Measurements from ENCODE around the gene ANKRD29.
"Not testable (repeated sequence)": the region's sequence is repeated elsewhere in the genome, so short reads cannot be mapped to it uniquely, and the experiment has no call there.

The ANKRD29 gene

GRCh38 chr18:23580677-23581367 is 81.9 kb downstream of the ANKRD29 start:
- no peaks in the 10 kb centered on the region for H3K27me3 ChIP-seq (ENCODE audit: insufficient read depth, low read length, poor library complexity, severe bottlenecking)
- no peaks in the 10 kb centered on the region for H3K9me3 ChIP-seq (ENCODE audit: insufficient read depth, low read depth, low read length)
- H3K4me3 ChIP-seq (ENCODE audit: low read length, poor library complexity, severe bottlenecking): peak overlapping the region; percentile 8
- H3K9me2 ChIP-seq (replicated peaks; ENCODE audit: low read depth, low read length): no peaks in the 10 kb centered on the region
- H3K9ac ChIP-seq (ENCODE audit: low read depth, low read length, poor library complexity, severe bottlenecking): no peak overlapping the region
- no peak for TF ChIP-seq EZH2phosphoT487 (IDR thresholded peaks at IDR 0.05; ENCODE audit: borderline replicate concordance)
- TF ChIP-seq CTCF (conservative IDR thresholded peaks at IDR 0.05; ENCODE audit: low read length): no peak
- H3K4me2 ChIP-seq (ENCODE audit: low read depth, low read length, poor library complexity, severe bottlenecking): peak overlapping the region; percentile 96
- peaks cover 67% of the 10 kb centered on the region for H3K79me2 ChIP-seq (ENCODE audit: insufficient read depth, low read length)
- peaks cover 17% of the 10 kb centered on the region for H4K20me1 ChIP-seq (ENCODE audit: insufficient read depth, low read length, poor library complexity, severe bottlenecking)
- peaks cover 46% of the 10 kb centered on the region for H3K4me1 ChIP-seq (ENCODE audit: insufficient read depth, low read length, poor library complexity, severe bottlenecking)
- H2AFZ ChIP-seq (ENCODE audit: low read length): no peak overlapping the region
- no peaks in the 10 kb centered on the region for H3F3A ChIP-seq (ENCODE audit: low read depth)
- H3K36me3 ChIP-seq (ENCODE audit: insufficient read depth, low read length): no peaks in the 10 kb centered on the region

- Histone ChIP-seq H3K9ac (ENCODE audit: low read depth, low read length, poor library complexity, severe bottlenecking) (no peak overlapping the region), H4K20me1 (ENCODE audit: insufficient read depth, low read length, poor library complexity, severe bottlenecking) (peaks cover 8% of the 10 kb centered on the region), H3K4me3 (ENCODE audit: low read length, poor library complexity, severe bottlenecking) (no peak overlapping the region), H3K4me2 (ENCODE audit: low read depth, low read length, poor library complexity, severe bottlenecking) (no peak overlapping the region), H3K27me3 (ENCODE audit: insufficient read depth, low read length, poor library complexity, severe bottlenecking) (no peaks in the 10 kb centered on the region), H2AFZ (ENCODE audit: low read length) (no peak overlapping the region), H3K4me1 (ENCODE audit: insufficient read depth, low read length, poor library complexity, severe bottlenecking) (peaks cover 52% of the 10 kb centered on the region), H3K36me3 (ENCODE audit: insufficient read depth, low read length) (no peaks in the 10 kb centered on the region), H3K9me3 (ENCODE audit: insufficient read depth, low read depth, low read length) (no peaks in the 10 kb centered on the region), H3F3A (ENCODE audit: low read depth) (no peaks in the 10 kb centered on the region), H3K9me2 (replicated peaks; ENCODE audit: low read depth, low read length) (no peaks in the 10 kb centered on the region), H3K79me2 (ENCODE audit: insufficient read depth, low read length) (peaks cover 52% of the 10 kb centered on the region)
- no peak for TF ChIP-seq CTCF (conservative IDR thresholded peaks at IDR 0.05; ENCODE audit: low read length)
- no peak for TF ChIP-seq EZH2phosphoT487 (IDR thresholded peaks at IDR 0.05; ENCODE audit: borderline replicate concordance)
Measured at GRCh38 chr18:23578891-23579653, 83.6 kb downstream of the ANKRD29 start.

GRCh38 chr18:23578067-23578701 is 84.5 kb downstream of the ANKRD29 start:
- Histone ChIP-seq H3K4me1 (ENCODE audit: insufficient read depth, low read length, poor library complexity, severe bottlenecking) (peaks cover 46% of the 10 kb centered on the region), H3K9me3 (ENCODE audit: insufficient read depth, low read depth, low read length) (no peaks in the 10 kb centered on the region), H3K79me2 (ENCODE audit: insufficient read depth, low read length) (peaks cover 47% of the 10 kb centered on the region), H3F3A (ENCODE audit: low read depth) (no peaks in the 10 kb centered on the region), H2AFZ (ENCODE audit: low read length) (no peak overlapping the region), H3K27me3 (ENCODE audit: insufficient read depth, low read length, poor library complexity, severe bottlenecking) (no peaks in the 10 kb centered on the region), H3K4me3 (ENCODE audit: low read length, poor library complexity, severe bottlenecking) (no peak overlapping the region), H4K20me1 (ENCODE audit: insufficient read depth, low read length, poor library complexity, severe bottlenecking) (peaks cover 8% of the 10 kb centered on the region), H3K9me2 (replicated peaks; ENCODE audit: low read depth, low read length) (no peaks in the 10 kb centered on the region), H3K4me2 (ENCODE audit: low read depth, low read length, poor library complexity, severe bottlenecking) (no peak overlapping the region), H3K9ac (ENCODE audit: low read depth, low read length, poor library complexity, severe bottlenecking) (no peak overlapping the region), H3K36me3 (ENCODE audit: insufficient read depth, low read length) (no peaks in the 10 kb centered on the region; the same call in 1 of the 2 replicates)
- TF ChIP-seq CTCF (conservative IDR thresholded peaks at IDR 0.05; ENCODE audit: low read length): no peak
- no peak for TF ChIP-seq EZH2phosphoT487 (IDR thresholded peaks at IDR 0.05; ENCODE audit: borderline replicate concordance)

GRCh38 chr18:23577521-23577920 is 85.2 kb downstream of the ANKRD29 start:
- Histone ChIP-seq H3K4me1 (ENCODE audit: insufficient read depth, low read length, poor library complexity, severe bottlenecking) (peaks cover 39% of the 10 kb centered on the region), H3K79me2 (ENCODE audit: insufficient read depth, low read length) (peaks cover 40% of the 10 kb centered on the region)
- not testable (repeated sequence) for H3F3A ChIP-seq (ENCODE audit: low read depth); H3K9me2 ChIP-seq (replicated peaks; ENCODE audit: low read depth, low read length); H3K4me2 ChIP-seq (ENCODE audit: low read depth, low read length, poor library complexity, severe bottlenecking); H4K20me1 ChIP-seq (ENCODE audit: insufficient read depth, low read length, poor library complexity, severe bottlenecking); H3K9me3 ChIP-seq (ENCODE audit: insufficient read depth, low read depth, low read length); H3K4me3 ChIP-seq (ENCODE audit: low read length, poor library complexity, severe bottlenecking); H3K36me3 ChIP-seq (ENCODE audit: insufficient read depth, low read length); H3K27me3 ChIP-seq (ENCODE audit: insufficient read depth, low read length, poor library complexity, severe bottlenecking); H3K9ac ChIP-seq (ENCODE audit: low read depth, low read length, poor library complexity, severe bottlenecking); H2AFZ ChIP-seq (ENCODE audit: low read length)

All from Loucy (cell line).